SIG-M5 treated with dmso at 0.1 percent for 504 hours (cell line): ENCODE measurements around the gene RIN3.
A peak's percentile ranks its signal among the peaks of the same experiment; 100 is the strongest.
"Not testable (repeated sequence)": the region's sequence is repeated elsewhere in the genome, so short reads cannot be mapped to it uniquely, and the experiment has no call there.

Experiments
- DNase-seq: peaks from one replicate; lab custom pipeline; 2025; ENCODE audit not compliant: unreplicated experiment; lab: John Stamatoyannopoulos, UW

The RIN3 gene

GRCh38 chr14:92527721-92528120 is 14.1 kb downstream of the RIN3 start:
- no peak for DNase-seq

- no peak for DNase-seq
These were observed 15.0 kb downstream of the RIN3 start for GRCh38 chr14:92528486-92529100.

DNA sequence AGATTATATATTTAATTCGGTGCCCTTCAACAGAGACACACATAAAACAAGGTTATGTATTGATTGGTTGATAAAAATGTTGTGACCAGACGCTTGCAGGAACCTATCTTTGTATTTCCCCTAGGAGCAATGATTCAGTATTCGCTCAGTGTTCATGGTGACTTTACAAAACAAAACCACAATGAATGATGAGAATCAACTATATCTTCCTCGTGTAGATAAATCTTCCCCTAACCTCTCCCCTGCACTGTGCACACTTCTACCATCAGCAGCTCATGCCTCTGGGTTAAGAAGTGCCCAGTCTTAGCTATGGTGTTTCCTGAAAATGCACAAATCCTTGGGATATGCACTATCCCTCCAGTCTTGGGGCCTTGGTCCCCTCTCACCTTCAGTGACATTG is 16.3 kb downstream of the RIN3 start:
- no peak for DNase-seq

GRCh38 chr14:92531106-92531873 is 17.7 kb downstream of the RIN3 start:
- DNase-seq = no peak

- no peak for DNase-seq
These were observed 19.0 kb downstream of the RIN3 start for GRCh38 chr14:92532490-92533163.

- DNase-seq = no peak
These were observed 21.5 kb downstream of the RIN3 start for GRCh38 chr14:92534932-92535643.

- not testable (repeated sequence) for DNase-seq
These were observed 22.6 kb downstream of the RIN3 start for GRCh38 chr14:92536231-92536630.

DNA sequence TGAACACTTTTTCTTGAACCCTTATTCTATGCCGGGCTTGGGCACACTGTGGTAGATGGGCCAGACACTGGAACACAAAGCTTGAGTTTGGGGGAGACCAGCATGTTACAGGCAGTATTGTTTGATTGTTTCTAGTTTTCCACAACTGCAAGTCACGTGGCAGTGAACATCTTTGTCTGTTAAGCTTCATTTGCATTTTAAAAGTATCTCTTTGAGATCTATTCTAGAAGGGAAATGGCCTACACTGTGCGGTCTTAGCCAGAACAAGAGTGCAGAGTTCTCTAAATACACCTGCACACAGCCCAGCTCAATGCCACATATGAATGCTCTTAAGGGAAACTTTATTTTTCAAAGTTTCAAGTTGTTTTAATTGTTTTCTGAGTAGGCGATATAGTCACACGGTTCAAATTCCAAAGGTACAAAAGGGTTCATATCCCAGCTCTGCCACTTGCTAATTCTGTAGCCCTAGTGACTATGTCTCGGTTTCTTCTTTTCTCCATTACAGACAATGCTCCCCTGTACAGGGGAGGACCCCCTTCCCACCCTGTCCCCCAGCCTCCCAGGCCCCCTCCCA is 24.9 kb downstream of the RIN3 start:
- DNase-seq = no peak

DNA sequence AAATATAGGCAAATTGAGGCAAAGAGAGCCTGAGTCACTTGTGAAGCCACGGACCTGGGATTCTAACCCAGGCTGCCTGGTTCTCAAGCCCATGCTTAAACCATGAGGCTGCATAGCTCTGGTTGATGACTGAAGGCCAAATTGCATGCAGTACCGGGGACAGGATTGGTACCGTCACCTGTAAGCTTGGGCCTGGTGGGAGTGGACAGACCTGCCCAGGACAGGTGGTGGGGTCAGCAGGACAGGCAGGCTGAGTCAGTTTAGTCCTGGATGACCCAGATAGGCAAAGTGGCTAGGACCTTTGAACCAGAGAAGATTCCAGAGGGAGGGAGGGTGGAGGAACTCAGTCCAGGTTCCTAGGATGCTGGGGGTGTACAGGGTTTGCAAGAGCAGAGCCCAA is 25.8 kb downstream of the RIN3 start:
- DNase-seq = no peak

GRCh38 chr14:92539875-92540274 is 26.3 kb downstream of the RIN3 start:
- DNase-seq = no peak

DNA sequence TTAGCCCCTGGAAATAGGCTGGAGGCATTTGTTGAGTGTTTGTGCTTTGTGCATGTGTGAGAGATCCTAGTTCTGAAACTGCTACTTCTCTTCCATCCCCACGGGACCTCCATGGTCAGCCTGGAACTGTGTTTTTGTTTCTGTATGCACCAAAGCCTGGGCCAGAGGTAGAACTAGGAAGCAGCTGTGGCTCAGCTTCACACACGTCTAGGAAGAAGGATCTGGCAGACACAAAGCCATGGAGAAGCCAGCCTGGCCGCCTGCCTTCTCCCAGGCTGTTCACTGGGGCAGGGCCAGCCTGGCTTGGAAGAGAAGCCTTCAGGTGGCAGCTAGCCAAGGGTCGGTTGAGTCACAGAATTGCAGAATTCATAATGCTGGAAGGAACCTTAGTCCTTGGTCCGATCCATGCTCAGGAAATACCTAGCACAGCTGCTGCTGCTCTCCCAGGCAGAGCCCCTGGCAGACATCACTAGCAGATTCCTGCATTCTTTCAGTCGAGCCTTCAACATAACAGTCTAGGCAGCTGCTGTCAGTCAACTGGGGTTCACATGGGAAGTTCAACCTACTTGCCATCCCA is 27.0 kb downstream of the RIN3 start:
- DNase-seq = no peak

- DNase-seq = no peak
These were observed 29.4 kb downstream of the RIN3 start for GRCh38 chr14:92542766-92543554.

DNA sequence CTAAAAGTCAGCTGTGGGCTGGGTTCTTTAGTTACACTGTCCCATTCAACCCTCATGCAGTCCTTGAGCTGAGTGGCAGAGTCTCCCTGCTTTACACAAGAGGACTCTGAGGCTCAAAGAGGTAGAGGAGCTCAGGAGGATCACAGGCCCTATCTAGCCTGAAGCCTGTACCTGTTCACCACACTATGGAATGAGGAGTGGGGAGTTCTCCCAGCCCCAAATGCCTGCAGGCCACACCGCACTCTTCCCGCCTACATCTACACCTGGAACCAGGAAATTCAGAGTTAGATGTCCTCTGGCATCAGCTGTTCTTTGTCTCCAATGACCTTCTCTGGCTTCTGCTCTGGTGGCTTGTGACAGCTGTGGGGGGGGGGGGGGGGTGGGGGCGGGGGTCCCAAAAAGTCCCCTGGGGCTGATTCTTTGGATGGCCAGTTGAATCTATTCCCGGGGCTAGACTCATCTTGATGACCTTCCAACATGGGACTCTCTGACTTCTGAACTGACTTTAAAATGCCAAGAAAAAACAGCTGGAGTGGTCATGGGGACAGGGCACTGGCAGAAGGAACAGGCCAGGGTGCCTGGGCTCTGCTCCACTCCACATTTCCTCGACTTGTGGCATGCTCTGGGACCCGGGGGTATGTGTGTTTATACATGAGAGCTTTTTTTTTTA is 30.6 kb downstream of the RIN3 start:
- no peak for DNase-seq

DNA sequence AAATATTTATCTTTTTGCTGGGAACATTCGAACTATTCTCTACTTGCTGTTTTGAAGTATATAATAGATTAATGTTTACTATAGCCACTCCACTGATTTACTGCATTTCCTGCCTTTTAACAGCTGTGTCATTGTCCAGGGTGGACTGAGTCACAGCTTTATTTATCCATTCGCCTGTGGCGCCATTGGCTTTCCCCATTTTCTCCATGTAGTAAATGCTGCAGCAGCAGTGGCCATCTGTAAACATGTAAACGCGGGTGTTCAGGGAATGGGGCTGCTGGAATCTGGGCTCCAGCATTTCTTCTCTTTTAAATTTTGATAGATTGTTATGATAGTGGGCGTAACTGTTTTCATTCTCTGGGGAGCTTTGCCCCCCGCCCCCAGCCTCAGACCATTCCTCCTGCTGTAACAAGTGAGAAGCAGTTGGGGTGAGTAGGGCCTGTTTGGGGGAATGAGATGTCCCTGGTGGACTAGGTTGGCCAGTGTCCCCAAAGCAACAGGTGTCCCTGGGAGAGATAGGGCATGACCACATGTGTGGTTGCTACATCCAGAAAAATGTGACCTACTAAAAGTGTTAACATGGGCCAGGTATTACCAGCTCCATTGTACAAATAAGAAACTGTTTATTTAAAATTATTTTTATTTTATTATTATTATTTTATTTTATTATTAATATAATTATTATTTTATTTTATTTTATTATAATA is 32.9 kb downstream of the RIN3 start:
- no peak for DNase-seq

GRCh38 chr14:92549105-92549858 is 35.7 kb downstream of the RIN3 start:
- DNase-seq = no peak

DNA sequence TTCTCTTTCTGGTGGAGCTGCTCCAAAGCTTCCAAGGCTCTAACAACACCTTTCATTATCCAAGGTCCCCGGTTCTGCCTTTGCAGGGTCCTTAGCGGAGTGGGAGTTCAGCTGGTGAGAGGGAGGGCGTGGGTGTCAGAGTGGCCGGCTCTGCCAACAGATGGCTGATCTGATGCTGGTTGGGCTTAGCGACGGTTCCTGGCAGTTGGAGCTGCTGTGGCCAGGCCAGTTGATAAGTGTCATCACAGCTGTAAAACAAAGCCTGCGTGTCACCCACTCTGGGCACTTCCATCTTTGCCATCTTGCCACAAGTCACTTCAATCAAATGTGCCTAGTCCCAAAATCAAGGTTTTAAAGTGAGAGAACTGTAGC is 36.3 kb downstream of the RIN3 start:
- no peak for DNase-seq

DNA sequence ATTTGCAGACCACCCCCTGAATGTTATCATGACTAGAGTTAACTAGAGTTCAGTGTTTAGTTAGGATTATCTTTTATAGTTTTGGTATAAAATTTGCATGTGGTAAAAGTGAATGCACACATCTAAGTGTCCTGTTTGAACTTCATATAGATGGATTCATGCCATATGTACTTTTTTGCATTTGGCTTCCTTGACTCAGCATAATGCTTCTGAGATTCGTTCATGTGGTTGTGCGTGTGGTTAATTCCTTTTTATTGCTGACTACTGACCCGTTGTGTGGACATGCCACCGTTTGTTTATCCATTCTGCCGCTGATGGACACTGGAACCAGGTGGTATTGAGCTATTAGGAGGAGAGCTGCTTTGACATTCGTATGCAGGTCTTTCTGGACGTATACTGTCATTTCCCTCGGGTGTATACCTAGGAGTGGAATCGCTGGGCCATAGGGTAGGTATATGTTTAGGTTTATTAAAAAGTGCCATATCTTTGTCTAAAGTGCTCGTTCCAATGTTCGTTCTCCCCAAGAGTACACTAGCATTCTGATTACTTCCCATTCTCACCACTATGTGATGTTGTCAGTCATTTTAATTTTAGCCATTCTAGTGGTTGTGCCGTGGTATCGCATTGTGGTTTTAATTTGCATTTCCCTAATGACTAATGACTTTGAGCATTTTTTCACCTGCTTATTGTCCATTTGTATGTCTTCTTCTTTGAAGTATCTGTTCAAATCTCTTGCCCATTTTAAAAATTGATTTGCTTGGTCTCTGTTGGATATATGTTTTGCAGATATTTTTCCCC is 37.7 kb downstream of the RIN3 start:
- DNase-seq = peak; percentile 57
